Measurements from ENCODE around the gene CSTF2. TPM values are rescaled to one million over a fixed set of nuclear protein-coding genes. Genes with fewer than 3 reads are reported as not detected.

The CSTF2 gene
- total RNA-seq, 4 donors from 2014 or later: 2.4 to 7.8 (median 5.1) TPM

DNA sequence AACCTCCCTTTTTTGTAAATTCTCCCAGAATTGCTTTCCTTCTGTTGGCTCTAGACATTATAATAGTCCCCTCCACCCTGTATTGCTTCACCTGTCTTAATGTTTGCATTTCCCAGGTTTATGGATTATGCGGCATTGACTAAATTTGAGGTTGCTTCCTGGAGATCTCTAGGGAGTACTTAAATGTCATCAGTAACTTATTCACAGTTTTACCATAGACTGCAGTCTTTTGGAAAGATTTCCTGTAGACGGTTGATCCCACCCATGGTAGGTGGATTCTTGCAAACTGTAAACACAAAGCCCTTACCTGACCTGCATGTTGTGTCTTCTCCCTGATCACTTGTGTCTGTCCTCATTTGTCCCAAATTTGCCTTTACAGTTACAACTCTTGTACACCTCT is 60.2 kb downstream of the CSTF2 start:
- H3K4me1 ChIP-seq: no peaks in the 10 kb centered on the region
- H3K27me3 ChIP-seq: peaks cover 0 to 8% (median 0%) of the 10 kb centered on the region in 3 donors
- H3K9me3 ChIP-seq: no peaks in the 10 kb centered on the region
- in situ Hi-C loops (cut with MboI; ENCODE audit: low sequenced_read_pairs in 4 of 4): no loop called here
- DNase-seq (no peak), ATAC-seq (no peak)
- H3K27ac ChIP-seq: no peak overlapping the region
- no peak overlapping the region for H3K4me3 ChIP-seq
- intact Hi-C loops (cut with DNase I; ENCODE audit: low total_unique reads): no loop called here
- no peaks in the 10 kb centered on the region for H3K36me3 ChIP-seq
- TF ChIP-seq POLR2A (IDR thresholded peaks at IDR 0.05): no peak
- TF ChIP-seq, protein P1, sequence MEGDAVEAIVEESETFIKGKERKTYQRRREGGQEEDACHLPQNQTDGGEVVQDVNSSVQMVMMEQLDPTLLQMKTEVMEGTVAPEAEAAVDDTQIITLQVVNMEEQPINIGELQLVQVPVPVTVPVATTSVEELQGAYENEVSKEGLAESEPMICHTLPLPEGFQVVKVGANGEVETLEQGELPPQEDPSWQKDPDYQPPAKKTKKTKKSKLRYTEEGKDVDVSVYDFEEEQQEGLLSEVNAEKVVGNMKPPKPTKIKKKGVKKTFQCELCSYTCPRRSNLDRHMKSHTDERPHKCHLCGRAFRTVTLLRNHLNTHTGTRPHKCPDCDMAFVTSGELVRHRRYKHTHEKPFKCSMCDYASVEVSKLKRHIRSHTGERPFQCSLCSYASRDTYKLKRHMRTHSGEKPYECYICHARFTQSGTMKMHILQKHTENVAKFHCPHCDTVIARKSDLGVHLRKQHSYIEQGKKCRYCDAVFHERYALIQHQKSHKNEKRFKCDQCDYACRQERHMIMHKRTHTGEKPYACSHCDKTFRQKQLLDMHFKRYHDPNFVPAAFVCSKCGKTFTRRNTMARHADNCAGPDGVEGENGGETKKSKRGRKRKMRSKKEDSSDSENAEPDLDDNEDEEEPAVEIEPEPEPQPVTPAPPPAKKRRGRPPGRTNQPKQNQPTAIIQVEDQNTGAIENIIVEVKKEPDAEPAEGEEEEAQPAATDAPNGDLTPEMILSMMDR (IDR thresholded peaks at IDR 0.05 in 4 of 5, conservative IDR thresholded peaks at IDR 0.05 in 1 of 5): no peak

GRCh38 chrX:100883654-100884053 is 63.5 kb downstream of the CSTF2 start:
- Histone ChIP-seq H3K9me3 (no peaks in the 10 kb centered on the region), H3K27ac (no peak overlapping the region), H3K4me1 (no peaks in the 10 kb centered on the region), H3K27me3 (peaks cover 0 to 3% (median 0%) of the 10 kb centered on the region in 3 donors), H3K4me3 (no peak overlapping the region), H3K36me3 (no peaks in the 10 kb centered on the region)
- no peak for ATAC-seq
- intact Hi-C loops (cut with DNase I; ENCODE audit: low total_unique reads): no loop called here
- TF ChIP-seq POLR2A (IDR thresholded peaks at IDR 0.05): no peak
- TF ChIP-seq, protein P1 (IDR thresholded peaks at IDR 0.05 in 4 of 5, conservative IDR thresholded peaks at IDR 0.05 in 1 of 5): no peak
- in situ Hi-C loops (cut with MboI; ENCODE audit: low sequenced_read_pairs in 4 of 4): no loop called here
- no peak for DNase-seq

Other genes starting within 250 kb of the CSTF2 start
- 1 to 10 TPM in 1 of 4 donors, under 1 TPM in 1, not detected in 2; 0.49 to 1.4 TPM for gene TNMD, start 235.5 kb upstream of the CSTF2 start, total RNA-seq
- 1 to 10 TPM; 2.5 to 5.9 (median 3.1) TPM for gene TSPAN6, start 183.6 kb upstream of the CSTF2 start, total RNA-seq
- 10 to 100 TPM in 3 of 4 donors, 1 to 10 TPM in 1; 2.4 to 16.6 (median 15.2) TPM for gene SRPX2, start 176.2 kb upstream of the CSTF2 start, total RNA-seq
- gene SYTL4, start 88.3 kb upstream of the CSTF2 start, total RNA-seq: 1 to 10 TPM; 2.5 to 4.0 (median 3.1) TPM
- not detected for gene NOX1, start 54.0 kb downstream of the CSTF2 start, total RNA-seq
- under 1 TPM in 3 of 4 donors, not detected in 1; 0.13 to 0.90 (median 0.16) TPM for gene XKRX, start 108.5 kb downstream of the CSTF2 start, total RNA-seq
- not detected for gene ARL13A, start 149.3 kb downstream of the CSTF2 start, total RNA-seq
- gene TRMT2B, start 231.7 kb downstream of the CSTF2 start, total RNA-seq: 10 to 100 TPM; 11.9 to 29.9 (median 14.1) TPM